Mesodermal cell (in vitro differentiated cells): ENCODE measurements around the gene ATP11A.

ENCODE experiments used
- H3K27ac ChIP-seq: 2 replicates; pipeline ENCODE4 v1.7.0; 2013; ENCODE audit warnings: mild to moderate bottlenecking, low read depth, low read length, moderate library complexity; ENCODE audit not compliant: severe bottlenecking
- H3K36me3 ChIP-seq: 2 replicates; pipeline ENCODE4 v1.7.1; 2013; ENCODE audit warnings: mild to moderate bottlenecking, low read length, moderate library complexity; ENCODE audit not compliant: control insufficient read depth, insufficient read depth
- H3K4me1 ChIP-seq: one replicate; pipeline ENCODE4 v1.7.1; 2013; ENCODE audit warnings: mild to moderate bottlenecking, low read length; ENCODE audit not compliant: insufficient read depth, control insufficient read depth, poor library complexity, severe bottlenecking
- H3K4me3 ChIP-seq: 2 replicates; pipeline ENCODE4 v1.7.0; 2013; ENCODE audit warnings: low read length, control low read depth, mild to moderate bottlenecking; ENCODE audit not compliant: insufficient read depth, poor library complexity, severe bottlenecking; ENCODE audit errors: extremely low read depth
- H3K9me3 ChIP-seq: 2 replicates; pipeline ENCODE4 v1.7.1; 2013; ENCODE audit warnings: mild to moderate bottlenecking, low read length, moderate library complexity; ENCODE audit not compliant: control insufficient read depth
- WGBS, 2 experiments: methylation state at CpG; one replicate each; pipeline ENCODE4 v1.1.5; 2013; ENCODE audit warnings: missing lambda C conversion rate in 2 of 2; ENCODE audit not compliant: insufficient coverage in 2 of 2; 5-methylcytosine and 5-hydroxymethylcytosine counted together

ATP11A gene

DNA sequence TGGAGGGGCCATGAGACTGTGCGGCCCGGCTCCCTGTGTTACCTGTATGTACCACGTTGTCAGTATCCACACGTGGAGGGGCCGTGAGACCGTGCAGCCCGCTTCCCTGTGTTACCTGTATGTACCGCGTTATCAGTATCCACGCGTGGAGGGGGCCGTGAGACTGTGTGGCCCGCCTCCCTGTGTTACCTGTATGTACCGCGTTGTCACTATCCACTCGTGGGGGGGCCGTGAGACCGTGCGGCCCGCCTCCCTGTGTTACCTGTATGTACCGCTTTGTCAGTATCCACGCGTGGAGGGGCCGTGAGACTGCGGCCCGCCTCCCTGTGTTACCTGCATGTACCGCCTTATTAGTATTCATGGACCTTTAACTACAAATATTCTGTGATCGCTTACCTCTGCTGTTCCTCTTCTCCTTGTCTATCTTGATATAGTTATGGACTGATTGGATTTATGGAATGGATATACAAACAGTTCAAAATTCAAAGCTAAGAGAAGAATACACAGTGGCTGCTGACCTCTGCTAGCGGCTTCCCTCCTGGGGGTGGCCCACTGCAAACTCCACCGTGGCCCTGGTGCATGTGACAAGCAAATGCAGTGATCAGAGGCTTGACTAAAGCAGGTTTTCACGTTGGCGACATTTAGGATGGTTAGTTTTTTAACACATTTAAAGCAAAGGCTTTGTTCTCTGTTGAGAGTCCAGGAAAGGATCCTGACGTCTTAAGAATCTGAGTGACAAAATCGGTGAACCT lies 38.7 kb downstream of the ATP11A start:
- Histone ChIP-seq H3K9me3 (no peaks in the 10 kb centered on the region), H3K4me3 (no peak overlapping the region), H3K4me1 (peaks cover 24% of the 10 kb centered on the region), H3K27ac (no peak overlapping the region), H3K36me3 (peaks cover 8% of the 10 kb centered on the region)
- WGBS, 2 experiments: 96% methylated on average over 29 to 32 of the region's 34 CpGs

DNA sequence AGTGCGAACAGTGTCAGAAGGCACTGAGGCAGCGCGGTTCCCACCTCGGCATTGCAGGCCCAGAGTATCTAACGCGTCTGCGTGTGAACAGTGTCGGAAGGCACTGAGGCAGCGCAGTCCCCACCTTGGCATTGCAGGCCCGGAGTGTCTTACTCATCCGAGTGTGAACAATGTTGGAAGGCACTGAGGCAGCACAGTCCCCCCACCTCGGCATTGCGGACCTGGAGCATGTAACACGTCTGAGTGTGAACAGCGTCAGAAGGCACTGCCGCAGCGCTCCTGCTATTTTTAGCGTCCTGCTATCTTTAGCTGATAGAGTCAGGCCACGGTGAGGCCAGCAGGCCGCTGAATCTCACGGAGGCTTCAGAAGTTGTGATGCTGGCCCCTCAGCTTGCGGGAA lies 39.6 kb downstream of the ATP11A start:
- peaks cover 20% of the 10 kb centered on the region for H3K4me1 ChIP-seq
- no peaks in the 10 kb centered on the region for H3K9me3 ChIP-seq
- no peak overlapping the region for H3K4me3 ChIP-seq
- no peak overlapping the region for H3K27ac ChIP-seq
- 85 to 91% methylated on average over 21 to 22 of the region's 22 CpGs for WGBS, 2 experiments
- peaks cover 6% of the 10 kb centered on the region for H3K36me3 ChIP-seq

- Histone ChIP-seq H3K9me3 (no peaks in the 10 kb centered on the region), H3K27ac (no peak overlapping the region), H3K4me3 (no peak overlapping the region), H3K36me3 (no peaks in the 10 kb centered on the region), H3K4me1 (peaks cover 13% of the 10 kb centered on the region)
- WGBS, 2 experiments: 90 to 91% methylated on average over 19 to 20 of the region's 21 CpGs
Observed at GRCh38 chr13:112730157-112730671, 40.4 kb downstream of the ATP11A start.

DNA sequence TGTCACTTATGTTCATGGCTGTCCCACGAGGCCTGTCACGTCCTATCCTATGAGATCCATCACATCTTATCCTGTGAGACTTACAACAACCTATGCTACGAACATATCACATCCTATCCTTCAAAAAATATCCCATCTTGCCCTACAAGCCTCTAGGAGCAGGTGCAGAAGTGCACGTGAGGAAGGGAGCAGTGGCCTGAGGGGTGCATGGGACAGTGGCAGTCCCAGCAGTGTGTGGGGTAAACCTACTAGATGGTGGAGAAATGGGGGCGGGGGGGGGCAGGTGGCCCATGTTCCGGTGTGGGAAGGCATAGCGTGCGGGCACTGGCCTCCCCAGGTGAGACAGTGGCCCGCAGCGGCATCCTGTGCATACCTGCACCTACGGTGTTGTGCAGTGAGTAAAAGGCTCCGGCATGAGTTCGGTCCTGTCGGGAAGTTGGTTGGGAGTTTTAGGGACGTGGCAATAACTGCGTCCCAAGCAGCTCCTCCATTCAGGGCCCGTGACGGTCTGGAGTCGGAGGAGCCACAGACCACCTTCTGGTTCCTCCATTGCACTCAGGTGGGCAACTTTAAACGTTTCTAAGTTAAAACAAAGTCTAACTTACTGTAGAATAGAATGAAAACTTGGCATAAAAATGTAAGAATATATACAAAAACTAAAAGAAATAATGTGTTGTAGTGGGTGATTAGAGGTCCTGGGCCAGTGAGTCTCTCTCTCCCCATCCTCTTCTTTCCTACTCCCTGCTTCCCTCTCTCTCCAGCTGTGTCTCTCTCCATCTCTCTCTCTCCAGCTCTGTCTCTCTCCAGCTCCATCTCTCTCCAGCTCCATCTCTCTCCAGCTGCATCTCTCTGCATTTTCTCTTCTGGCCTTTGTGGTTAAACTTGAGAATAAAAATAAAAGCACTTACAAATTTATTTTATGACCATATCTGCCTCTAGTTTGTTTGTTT lies 42.1 kb downstream of the ATP11A start:
- Histone ChIP-seq H3K36me3 (no peaks in the 10 kb centered on the region), H3K27ac (no peak overlapping the region), H3K9me3 (no peaks in the 10 kb centered on the region), H3K4me3 (no peak overlapping the region), H3K4me1 (peaks cover 7% of the 10 kb centered on the region)
- 94 to 97% methylated on average over 15 to 17 of the region's 20 CpGs for WGBS, 2 experiments

DNA sequence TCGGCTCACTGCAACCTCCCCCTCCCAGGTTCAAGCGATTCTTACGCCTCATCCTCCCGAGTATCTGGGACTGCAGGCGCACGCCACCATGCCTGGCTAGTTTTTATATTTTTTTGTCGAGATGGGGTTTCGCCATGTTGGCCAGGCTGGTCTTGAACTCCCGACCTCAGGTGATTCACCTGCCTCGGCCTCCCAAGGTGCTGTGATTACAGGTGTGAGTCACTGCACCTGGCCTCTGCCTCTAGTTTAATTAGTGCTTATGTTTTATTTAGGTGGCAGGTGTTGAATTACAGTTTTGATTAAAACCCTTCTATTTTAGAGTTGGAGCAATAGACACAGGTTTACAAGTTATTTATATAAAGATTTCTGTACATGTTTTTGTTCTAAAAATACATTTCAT lies 42.8 kb downstream of the ATP11A start:
- no peak overlapping the region for H3K4me3 ChIP-seq
- H3K9me3 ChIP-seq: no peaks in the 10 kb centered on the region
- H3K4me1 ChIP-seq: peaks cover 7% of the 10 kb centered on the region
- H3K27ac ChIP-seq: no peak overlapping the region
- WGBS, 2 experiments: 86 to 90% methylated on average over 10 of the region's 10 CpGs
- no peaks in the 10 kb centered on the region for H3K36me3 ChIP-seq

DNA sequence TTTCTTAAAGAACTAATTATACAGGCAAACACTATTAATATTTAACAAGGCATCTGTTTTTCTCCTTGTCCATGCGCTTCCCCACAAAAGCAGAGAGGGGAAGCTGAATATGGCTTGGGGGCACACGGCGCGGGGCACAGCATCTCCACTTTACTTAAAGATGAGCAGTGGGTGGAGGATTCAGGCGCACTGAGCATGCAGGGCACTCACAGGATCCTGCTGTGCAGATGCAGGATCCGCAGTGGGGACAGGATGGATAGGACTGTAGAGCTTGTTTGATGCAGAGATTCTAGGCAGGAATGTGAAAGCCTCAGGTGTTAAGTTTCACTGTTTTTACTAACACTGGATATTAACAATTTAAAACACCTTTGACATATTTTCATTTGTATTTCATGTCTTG lies 43.3 kb downstream of the ATP11A start:
- Histone ChIP-seq H3K27ac (no peak overlapping the region), H3K4me3 (no peak overlapping the region), H3K4me1 (peaks cover 7% of the 10 kb centered on the region), H3K9me3 (no peaks in the 10 kb centered on the region), H3K36me3 (no peaks in the 10 kb centered on the region)
- WGBS, 2 experiments: no CpG with 5 or more reads among the region's 6 CpGs

DNA sequence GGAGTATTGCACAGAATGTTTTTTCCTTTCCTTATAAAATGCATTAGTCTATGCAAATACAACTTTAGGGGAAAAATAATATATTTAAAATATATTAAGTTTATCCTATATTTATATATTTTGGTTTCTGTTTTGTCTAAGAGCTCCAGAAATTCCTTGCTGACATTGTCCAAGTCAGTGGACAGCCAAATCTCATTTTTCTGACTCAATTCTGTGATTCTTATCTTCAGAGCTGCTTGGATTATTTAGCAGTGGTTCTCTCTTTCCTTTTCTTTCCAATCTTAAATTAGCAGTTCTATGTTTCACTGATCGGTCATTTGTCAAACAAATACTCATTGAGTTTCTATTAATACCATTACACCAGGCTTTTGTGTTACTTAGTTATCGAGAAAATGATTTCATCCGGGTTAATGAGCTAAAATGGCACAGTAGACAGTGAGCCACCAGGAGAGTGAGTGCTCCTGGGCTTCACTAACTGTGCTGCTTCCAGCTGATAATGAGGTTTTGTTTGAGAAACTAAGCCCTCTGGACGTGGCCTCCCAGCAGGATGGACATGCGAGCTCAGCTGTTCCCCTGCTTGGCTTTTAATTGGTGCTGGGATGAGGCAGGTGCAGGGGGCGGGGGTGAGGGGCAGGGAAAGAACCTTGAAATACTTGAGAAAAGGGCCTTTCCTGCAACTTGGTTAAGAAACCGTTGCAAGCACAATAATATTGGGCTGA lies 44.0 kb downstream of the ATP11A start:
- no peak overlapping the region for H3K27ac ChIP-seq
- 42 to 52% methylated on average over 6 of the region's 7 CpGs for WGBS, 2 experiments
- H3K4me3 ChIP-seq: no peak overlapping the region
- H3K36me3 ChIP-seq: no peaks in the 10 kb centered on the region
- no peaks in the 10 kb centered on the region for H3K9me3 ChIP-seq
- H3K4me1 ChIP-seq: peaks cover 7% of the 10 kb centered on the region

DNA sequence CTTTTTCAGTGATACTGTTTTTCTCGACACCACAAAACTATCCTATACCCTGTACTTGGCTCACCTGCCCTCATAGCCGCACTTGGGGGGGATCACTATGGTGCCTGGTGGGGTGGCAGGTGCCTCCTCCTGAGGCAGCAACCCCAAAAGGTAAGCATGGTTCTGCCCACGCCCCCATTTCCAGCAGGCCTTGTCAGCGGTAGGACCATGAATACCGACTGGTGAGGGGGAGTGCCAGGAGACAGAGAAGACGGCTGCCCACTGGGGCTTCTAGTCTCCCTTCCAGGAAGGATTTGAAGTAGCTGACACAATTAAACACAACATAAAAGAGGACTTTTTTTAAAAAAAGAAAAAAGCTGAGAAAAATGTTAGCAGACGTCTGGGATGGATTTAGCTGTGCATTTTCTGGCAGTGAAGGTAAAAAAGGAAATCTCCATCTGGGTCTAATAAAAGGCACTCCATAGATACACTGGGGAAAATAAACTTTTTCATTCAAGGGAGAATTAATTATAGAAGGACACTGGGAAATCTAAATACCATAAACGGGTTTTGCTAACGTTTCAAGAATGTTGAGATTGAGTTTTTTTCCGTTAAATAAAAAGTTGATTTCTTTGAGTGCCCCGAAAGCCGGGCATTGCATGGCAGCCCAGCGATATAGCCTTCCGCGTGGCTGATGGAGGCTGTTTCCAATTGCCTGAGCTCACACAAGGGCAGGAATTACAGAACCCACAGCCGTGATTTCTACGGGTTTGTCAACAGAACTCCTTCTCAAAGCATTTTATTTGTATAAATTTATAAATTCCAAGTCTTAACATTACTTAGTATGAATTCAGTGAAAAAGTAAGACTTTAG lies 45.1 kb downstream of the ATP11A start:
- no peak overlapping the region for H3K27ac ChIP-seq
- no peak overlapping the region for H3K4me3 ChIP-seq
- no peaks in the 10 kb centered on the region for H3K9me3 ChIP-seq
- whole genome bisulfite sequencing, 2 experiments: 88 to 91% methylated on average over 8 to 10 of the region's 17 CpGs
- no peaks in the 10 kb centered on the region for H3K36me3 ChIP-seq
- H3K4me1 ChIP-seq: peaks cover 7% of the 10 kb centered on the region

DNA sequence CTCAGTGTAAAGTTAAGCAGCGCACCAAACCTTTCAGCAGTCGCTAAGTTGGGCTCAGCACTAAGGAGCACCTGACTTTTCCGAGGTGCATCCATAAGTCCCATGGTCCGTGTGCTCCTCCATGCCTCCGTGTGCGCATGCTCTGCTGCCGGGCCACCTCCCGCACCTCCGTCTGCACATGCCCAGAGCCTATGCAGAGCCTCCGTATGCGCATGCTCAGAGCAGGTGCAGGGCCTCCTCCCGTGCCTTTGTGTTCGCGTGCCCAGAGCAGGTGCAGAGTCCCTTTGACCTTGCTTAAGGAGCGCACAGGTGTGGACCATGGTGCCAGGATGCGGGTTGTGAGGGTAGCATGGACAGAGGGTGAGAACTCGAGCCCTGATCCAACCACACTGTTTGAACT lies 46.0 kb downstream of the ATP11A start:
- Histone ChIP-seq H3K27ac (no peak overlapping the region), H3K4me1 (peaks cover 12% of the 10 kb centered on the region), H3K36me3 (no peaks in the 10 kb centered on the region), H3K9me3 (no peaks in the 10 kb centered on the region), H3K4me3 (no peak overlapping the region)
- WGBS, 2 experiments: 84 to 87% methylated on average over 15 to 17 of the region's 17 CpGs

- Histone ChIP-seq H3K4me1 (peaks cover 12% of the 10 kb centered on the region), H3K27ac (no peak overlapping the region), H3K9me3 (no peaks in the 10 kb centered on the region), H3K4me3 (no peak overlapping the region), H3K36me3 (no peaks in the 10 kb centered on the region)
- WGBS, 2 experiments: 91 to 96% methylated on average over 9 of the region's 9 CpGs
Observed at GRCh38 chr13:112737294-112737693, 47.5 kb downstream of the ATP11A start.
